ENCODE results near the gene DPH1.
A peak's percentile ranks its signal among the peaks of the same experiment; 100 is the strongest.

The DPH1 gene

DNA sequence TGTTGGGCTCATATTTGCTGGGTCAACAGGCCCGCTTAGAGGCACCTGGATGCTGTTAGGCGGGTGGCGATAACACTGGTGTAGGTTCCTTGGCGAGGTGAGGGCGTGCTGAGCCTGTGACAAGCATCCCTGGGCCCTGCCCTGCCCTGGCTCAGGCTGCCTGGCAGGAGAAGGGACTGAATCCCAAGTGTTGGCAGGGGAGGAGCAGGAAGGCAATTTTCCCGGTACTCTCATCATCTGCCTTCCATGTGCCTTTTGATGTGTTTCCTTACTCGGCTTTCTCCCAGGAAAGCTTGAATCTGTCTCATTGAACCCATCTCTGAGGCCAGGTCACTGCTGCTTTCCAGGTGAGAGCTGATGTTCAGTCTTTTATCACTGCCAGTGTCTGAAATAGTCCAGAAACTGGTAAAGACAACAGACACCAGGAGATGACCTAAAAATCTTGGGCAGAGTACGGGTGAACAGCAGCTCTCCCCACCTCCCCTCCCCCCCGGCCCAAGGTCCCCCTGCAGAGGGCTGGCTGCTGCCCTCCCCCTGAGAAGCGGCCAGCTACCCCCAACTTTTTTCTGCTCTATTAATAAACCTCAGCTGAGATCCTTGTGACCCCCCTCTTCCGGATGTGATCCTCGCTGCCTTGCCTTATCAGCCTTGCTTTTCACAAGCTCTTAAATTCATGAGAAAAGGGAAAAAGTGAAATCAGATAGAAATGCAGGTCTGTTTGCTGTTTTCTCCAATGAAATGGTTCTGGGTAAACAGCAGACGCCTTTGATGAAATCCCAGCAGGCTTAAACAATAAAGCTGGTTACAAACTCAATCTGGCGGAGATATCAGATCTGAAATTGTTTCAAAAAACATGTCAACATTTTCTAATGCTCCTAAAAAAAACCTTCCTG, 33.8 kb upstream of the DPH1 start:
- peak overlapping the region; percentile 75 for H3K56ac ChIP-seq (ENCODE audit: low read length)
- H3K18ac ChIP-seq (ENCODE audit: low read length), result peak overlapping the region; percentile 3
- peaks cover 22% of the 10 kb centered on the region for H3K4me1 ChIP-seq (ENCODE audit: control insufficient read depth, low read depth, low read length)
- H3K9ac ChIP-seq (ENCODE audit: low read length), result peak overlapping the region; percentile 16
- H3K36me3 ChIP-seq (ENCODE audit: control insufficient read depth, insufficient read depth, low read length), result no peaks in the 10 kb centered on the region
- peak overlapping the region; percentile 40 for H2BK5ac ChIP-seq (ENCODE audit: low read length)
- H3K23ac ChIP-seq (ENCODE audit: low read length), result no peak overlapping the region
- H4K5ac ChIP-seq (ENCODE audit: low read length), result no peak overlapping the region
- H3K79me1 ChIP-seq (ENCODE audit: low read length), result no peaks in the 10 kb centered on the region
- peak overlapping the region; percentile 76 for H3K27ac ChIP-seq (ENCODE audit: low read depth, low read length)
- H4K8ac ChIP-seq (ENCODE audit: low read depth, low read length), result no peak overlapping the region
- H3K4ac ChIP-seq (ENCODE audit: low read depth, low read length), result peak overlapping the region; percentile 25
- no peaks in the 10 kb centered on the region for H3K27me3 ChIP-seq (ENCODE audit: insufficient read depth, low read length, poor library complexity)
- no peak overlapping the region for H2BK15ac ChIP-seq (replicated peaks; ENCODE audit: low read depth)
- no peak overlapping the region for H3K4me3 ChIP-seq (ENCODE audit: low read length)
- no peak overlapping the region for H2BK120ac ChIP-seq (ENCODE audit: low read depth, low read length)
- no peak overlapping the region for H2AK5ac ChIP-seq (ENCODE audit: low read length)
- DNase-seq, result no peak
- H3K79me2 ChIP-seq (ENCODE audit: control insufficient read depth, insufficient read depth, low read length), result no peaks in the 10 kb centered on the region
- WGBS (ENCODE audit: extremely low coverage, insufficient coverage, low lambda C conversion rate), result no CpG with 5 or more reads among the region's 14 CpGs
- no peak overlapping the region for H3K4me2 ChIP-seq (ENCODE audit: low read length)

DNA sequence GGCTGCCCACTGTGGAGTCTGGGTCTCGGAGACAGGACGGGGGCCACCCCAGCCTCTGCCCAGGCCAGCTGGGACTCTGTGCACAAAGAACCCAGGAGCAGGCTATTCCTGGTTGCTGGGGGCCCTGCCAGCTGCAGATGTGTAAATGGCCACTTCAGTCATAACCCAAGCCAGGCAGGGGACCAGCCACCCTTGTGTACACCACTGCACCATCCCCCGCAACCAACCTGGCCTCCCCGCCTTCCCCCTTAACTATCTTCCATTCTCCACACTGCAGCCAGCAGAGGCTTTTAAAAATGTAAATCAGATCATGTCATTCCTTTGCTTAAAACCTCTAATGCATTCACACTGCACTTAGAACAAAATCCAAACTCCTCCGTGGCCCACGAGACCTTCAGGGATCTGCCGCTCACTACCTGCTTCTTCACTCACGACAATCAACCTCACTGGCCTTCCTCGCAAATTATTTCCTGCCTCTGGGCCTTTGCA, 33.1 kb upstream of the DPH1 start:
- no peaks in the 10 kb centered on the region for H3K79me1 ChIP-seq (ENCODE audit: low read length)
- peak overlapping the region; percentile 66 for H2BK120ac ChIP-seq (ENCODE audit: low read depth, low read length)
- WGBS (ENCODE audit: extremely low coverage, insufficient coverage, low lambda C conversion rate), result no CpG with 5 or more reads among the region's 9 CpGs
- H2BK15ac ChIP-seq (replicated peaks; ENCODE audit: low read depth), result no peak overlapping the region
- H3K18ac ChIP-seq (ENCODE audit: low read length), result peak overlapping the region; percentile 57
- H3K56ac ChIP-seq (ENCODE audit: low read length), result peak overlapping the region; percentile 11
- H3K27ac ChIP-seq (ENCODE audit: low read depth, low read length), result peak overlapping the region; percentile 76
- no peaks in the 10 kb centered on the region for H3K27me3 ChIP-seq (ENCODE audit: insufficient read depth, low read length, poor library complexity)
- no peak overlapping the region for H4K8ac ChIP-seq (ENCODE audit: low read depth, low read length)
- H3K4me2 ChIP-seq (ENCODE audit: low read length), result no peak overlapping the region
- H4K5ac ChIP-seq (ENCODE audit: low read length), result no peak overlapping the region
- DNase-seq, result no peak
- H3K4ac ChIP-seq (ENCODE audit: low read depth, low read length), result peak overlapping the region; percentile 2
- peaks cover 22% of the 10 kb centered on the region for H3K4me1 ChIP-seq (ENCODE audit: control insufficient read depth, low read depth, low read length)
- H2AK5ac ChIP-seq (ENCODE audit: low read length), result peak overlapping the region; percentile 80
- H2BK5ac ChIP-seq (ENCODE audit: low read length), result peak overlapping the region; percentile 68
- H3K79me2 ChIP-seq (ENCODE audit: control insufficient read depth, insufficient read depth, low read length), result no peaks in the 10 kb centered on the region
- peak overlapping the region; percentile 16 for H3K9ac ChIP-seq (ENCODE audit: low read length)
- H3K4me3 ChIP-seq (ENCODE audit: low read length), result no peak overlapping the region
- H3K36me3 ChIP-seq (ENCODE audit: control insufficient read depth, insufficient read depth, low read length), result no peaks in the 10 kb centered on the region
- H3K23ac ChIP-seq (ENCODE audit: low read length), result peak overlapping the region; percentile 80

DNA sequence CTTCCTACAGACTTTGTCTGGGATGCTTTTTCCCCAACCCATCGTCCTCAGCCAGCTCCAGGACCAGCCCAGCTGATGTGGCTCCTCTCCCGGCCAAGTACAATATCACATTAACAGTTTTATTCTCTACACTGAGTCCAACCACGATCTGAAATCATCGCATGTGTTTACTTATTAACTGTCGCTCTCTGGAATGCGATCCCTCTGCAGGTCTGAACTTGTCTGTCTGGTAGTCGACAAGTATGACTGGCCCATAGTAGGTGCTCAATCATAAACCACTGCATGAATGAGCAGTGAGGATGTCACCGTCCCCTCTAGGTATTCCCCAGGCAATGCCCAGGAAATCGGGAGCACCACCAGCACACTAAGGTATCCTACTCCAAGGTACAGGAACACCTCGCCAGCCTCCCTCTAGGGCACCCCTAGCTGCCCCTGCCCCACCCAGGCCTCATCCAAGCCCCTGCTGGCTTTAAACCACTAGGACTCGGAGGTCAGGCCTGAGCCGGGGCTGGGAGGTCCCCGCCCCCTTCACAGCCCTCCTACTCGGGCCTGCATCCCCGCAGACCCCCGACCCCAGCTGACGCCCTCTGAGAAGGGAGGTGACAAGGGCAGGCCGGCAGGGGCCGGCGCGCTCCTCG, 32.5 kb upstream of the DPH1 start:
- peak overlapping the region; percentile 57 for H3K18ac ChIP-seq (ENCODE audit: low read length)
- WGBS (ENCODE audit: extremely low coverage, insufficient coverage, low lambda C conversion rate), result no CpG with 5 or more reads among the region's 22 CpGs
- H3K23ac ChIP-seq (ENCODE audit: low read length), result no peak overlapping the region
- peak overlapping the region; percentile 11 for H3K56ac ChIP-seq (ENCODE audit: low read length)
- no peak overlapping the region for H3K9ac ChIP-seq (ENCODE audit: low read length)
- H3K4ac ChIP-seq (ENCODE audit: low read depth, low read length), result no peak overlapping the region
- no peak overlapping the region for H2BK15ac ChIP-seq (replicated peaks; ENCODE audit: low read depth)
- no peak overlapping the region for H3K4me3 ChIP-seq (ENCODE audit: low read length)
- no peaks in the 10 kb centered on the region for H3K79me2 ChIP-seq (ENCODE audit: control insufficient read depth, insufficient read depth, low read length)
- no peaks in the 10 kb centered on the region for H3K27me3 ChIP-seq (ENCODE audit: insufficient read depth, low read length, poor library complexity)
- peak overlapping the region; percentile 66 for H2BK120ac ChIP-seq (ENCODE audit: low read depth, low read length)
- peak overlapping the region; percentile 80 for H2AK5ac ChIP-seq (ENCODE audit: low read length)
- DNase-seq, result peak; percentile 83
- no peaks in the 10 kb centered on the region for H3K36me3 ChIP-seq (ENCODE audit: control insufficient read depth, insufficient read depth, low read length)
- peak overlapping the region; percentile 68 for H2BK5ac ChIP-seq (ENCODE audit: low read length)
- H4K5ac ChIP-seq (ENCODE audit: low read length), result no peak overlapping the region
- H3K27ac ChIP-seq (ENCODE audit: low read depth, low read length), result peak overlapping the region; percentile 76
- H3K4me2 ChIP-seq (ENCODE audit: low read length), result no peak overlapping the region
- no peak overlapping the region for H4K8ac ChIP-seq (ENCODE audit: low read depth, low read length)
- no peaks in the 10 kb centered on the region for H3K79me1 ChIP-seq (ENCODE audit: low read length)
- peaks cover 22% of the 10 kb centered on the region for H3K4me1 ChIP-seq (ENCODE audit: control insufficient read depth, low read depth, low read length)

DNA sequence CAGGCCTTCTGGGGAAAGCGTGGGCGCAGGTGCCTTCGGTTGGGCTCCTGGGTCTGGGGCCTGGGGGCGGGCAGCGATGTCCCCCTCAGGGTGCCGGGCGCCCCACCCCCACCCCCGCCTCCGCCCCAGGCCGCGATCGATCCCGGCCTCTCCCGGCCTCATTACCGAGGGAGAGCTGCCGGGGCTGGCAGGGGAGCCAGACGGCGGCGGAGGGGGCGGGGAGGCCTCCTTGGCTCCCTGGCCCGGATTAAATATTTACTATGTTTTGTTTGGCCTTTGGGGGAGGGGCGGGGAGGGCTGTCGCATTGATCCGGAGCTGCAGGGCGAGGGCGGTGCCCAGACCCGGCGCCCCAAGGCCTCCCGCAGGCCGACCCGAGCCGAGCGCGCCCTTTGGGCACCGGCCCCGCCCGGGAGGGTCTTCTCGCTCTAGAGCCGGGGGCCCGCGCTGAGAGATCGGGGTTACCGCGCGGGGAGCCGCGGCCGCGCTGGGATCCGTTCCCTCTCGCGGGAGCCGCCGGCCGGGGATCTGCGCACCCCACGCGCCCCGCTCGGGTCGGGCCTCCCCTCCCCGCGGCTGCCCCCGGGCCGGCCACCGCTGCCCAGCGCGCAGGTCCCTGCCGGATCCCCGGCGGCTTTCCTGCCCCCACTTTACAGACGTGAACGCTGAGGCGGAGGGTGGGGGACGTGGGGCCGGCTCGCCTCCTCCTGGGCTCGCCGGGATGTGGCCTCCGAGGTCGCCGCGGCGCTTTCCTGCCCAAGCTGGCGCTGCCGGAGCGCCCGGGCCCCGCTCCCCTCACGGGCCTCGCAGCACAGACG, 31.8 kb upstream of the DPH1 start:
- Histone ChIP-seq H3K36me3 (ENCODE audit: control insufficient read depth, insufficient read depth, low read length) (no peaks in the 10 kb centered on the region), H3K27me3 (ENCODE audit: insufficient read depth, low read length, poor library complexity) (no peaks in the 10 kb centered on the region), H3K4me1 (ENCODE audit: control insufficient read depth, low read depth, low read length) (peaks cover 22% of the 10 kb centered on the region), H3K18ac (ENCODE audit: low read length) (peak overlapping the region; percentile 89), H3K4me3 (ENCODE audit: low read length) (no peak overlapping the region), H2BK5ac (ENCODE audit: low read length) (no peak overlapping the region), H3K79me1 (ENCODE audit: low read length) (no peaks in the 10 kb centered on the region), H3K9ac (ENCODE audit: low read length) (peak overlapping the region; percentile 41), H4K8ac (ENCODE audit: low read depth, low read length) (no peak overlapping the region), H3K4ac (ENCODE audit: low read depth, low read length) (peak overlapping the region; percentile 73), H4K5ac (ENCODE audit: low read length) (no peak overlapping the region), H3K56ac (ENCODE audit: low read length) (peak overlapping the region; percentile 80), H2BK15ac (replicated peaks; ENCODE audit: low read depth) (no peak overlapping the region), H3K27ac (ENCODE audit: low read depth, low read length) (peak overlapping the region; percentile 31), H3K79me2 (ENCODE audit: control insufficient read depth, insufficient read depth, low read length) (no peaks in the 10 kb centered on the region), H2BK120ac (ENCODE audit: low read depth, low read length) (peak overlapping the region; percentile 66), H2AK5ac (ENCODE audit: low read length) (no peak overlapping the region), H3K23ac (ENCODE audit: low read length) (no peak overlapping the region), H3K4me2 (ENCODE audit: low read length) (peak overlapping the region; percentile 25)
- peak; percentile 80 for DNase-seq
- no CpG with 5 or more reads among the region's 92 CpGs for WGBS (ENCODE audit: extremely low coverage, insufficient coverage, low lambda C conversion rate)

DNA sequence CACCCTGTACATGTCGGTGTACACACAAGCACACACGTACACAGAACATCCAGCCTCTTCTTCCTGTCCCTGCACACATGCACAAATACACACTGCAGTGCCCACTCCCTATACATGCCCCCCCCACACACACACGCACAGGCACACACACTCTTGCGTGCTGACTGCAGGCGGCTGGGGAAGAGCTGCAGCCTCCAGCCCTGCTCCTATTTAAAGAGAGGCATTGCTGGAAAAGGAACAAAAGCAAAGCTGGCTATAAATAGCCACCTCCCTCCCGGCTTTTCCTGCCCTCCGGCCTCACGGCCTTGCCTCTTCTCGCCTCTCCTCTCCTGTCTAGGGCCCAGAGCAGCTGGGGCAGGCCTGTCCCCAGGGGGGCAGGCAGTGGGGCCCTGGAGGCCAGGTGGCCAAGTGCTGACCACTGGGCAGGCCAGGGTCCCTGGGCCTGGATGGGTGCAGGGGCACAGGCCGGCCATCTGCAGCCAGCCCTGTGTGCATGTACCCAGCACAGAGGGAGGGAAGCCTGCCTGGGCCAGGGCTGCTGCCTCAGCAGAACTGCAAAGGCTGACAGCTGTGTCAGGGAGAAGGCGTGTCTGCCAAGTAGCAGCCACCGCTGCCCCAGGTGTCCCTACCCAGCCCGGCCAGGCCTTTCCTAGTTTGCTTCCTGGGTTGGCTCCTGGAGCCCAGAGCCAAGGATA, 30.2 kb upstream of the DPH1 start:
- no CpG with 5 or more reads among the region's 13 CpGs for WGBS (ENCODE audit: extremely low coverage, insufficient coverage, low lambda C conversion rate)
- Histone ChIP-seq H3K36me3 (ENCODE audit: control insufficient read depth, insufficient read depth, low read length) (no peaks in the 10 kb centered on the region), H2BK120ac (ENCODE audit: low read depth, low read length) (no peak overlapping the region), H2BK15ac (replicated peaks; ENCODE audit: low read depth) (no peak overlapping the region), H3K56ac (ENCODE audit: low read length) (peak overlapping the region; percentile 84), H3K18ac (ENCODE audit: low read length) (no peak overlapping the region), H2AK5ac (ENCODE audit: low read length) (peak overlapping the region; percentile 85), H4K8ac (ENCODE audit: low read depth, low read length) (no peak overlapping the region), H3K23ac (ENCODE audit: low read length) (peak overlapping the region; percentile 96), H3K79me1 (ENCODE audit: low read length) (no peaks in the 10 kb centered on the region), H3K4me2 (ENCODE audit: low read length) (no peak overlapping the region), H2BK5ac (ENCODE audit: low read length) (peak overlapping the region; percentile 72), H3K4ac (ENCODE audit: low read depth, low read length) (no peak overlapping the region), H3K79me2 (ENCODE audit: control insufficient read depth, insufficient read depth, low read length) (no peaks in the 10 kb centered on the region), H4K5ac (ENCODE audit: low read length) (no peak overlapping the region), H3K27ac (ENCODE audit: low read depth, low read length) (peak overlapping the region; percentile 55), H3K9ac (ENCODE audit: low read length) (peak overlapping the region; percentile 52), H3K4me1 (ENCODE audit: control insufficient read depth, low read depth, low read length) (peaks cover 22% of the 10 kb centered on the region), H3K4me3 (ENCODE audit: low read length) (no peak overlapping the region), H3K27me3 (ENCODE audit: insufficient read depth, low read length, poor library complexity) (no peaks in the 10 kb centered on the region)
- peak; percentile 58 for DNase-seq
